Measurements from ENCODE around the gene DNPH1.

DNA sequence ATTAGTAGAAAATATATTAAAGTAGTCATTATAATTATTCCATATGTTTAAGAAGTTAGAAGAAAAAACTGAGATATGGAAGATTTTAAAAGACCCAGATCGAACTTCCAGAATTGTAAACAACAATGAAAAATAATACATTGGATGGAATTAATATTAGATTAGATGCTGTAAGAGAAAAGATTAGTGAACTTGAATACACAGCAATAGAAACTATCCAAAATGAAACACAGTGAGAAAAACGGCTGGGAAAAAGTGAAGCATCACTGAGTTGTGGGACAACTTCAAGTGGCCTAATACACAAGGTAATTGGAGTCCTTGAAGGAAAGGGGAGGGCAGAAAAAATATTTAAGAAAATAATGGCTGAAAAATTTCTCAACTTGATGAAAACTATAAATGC is 9.8 kb upstream of the DNPH1 start:
- TF ChIP-seq, protein P1, sequence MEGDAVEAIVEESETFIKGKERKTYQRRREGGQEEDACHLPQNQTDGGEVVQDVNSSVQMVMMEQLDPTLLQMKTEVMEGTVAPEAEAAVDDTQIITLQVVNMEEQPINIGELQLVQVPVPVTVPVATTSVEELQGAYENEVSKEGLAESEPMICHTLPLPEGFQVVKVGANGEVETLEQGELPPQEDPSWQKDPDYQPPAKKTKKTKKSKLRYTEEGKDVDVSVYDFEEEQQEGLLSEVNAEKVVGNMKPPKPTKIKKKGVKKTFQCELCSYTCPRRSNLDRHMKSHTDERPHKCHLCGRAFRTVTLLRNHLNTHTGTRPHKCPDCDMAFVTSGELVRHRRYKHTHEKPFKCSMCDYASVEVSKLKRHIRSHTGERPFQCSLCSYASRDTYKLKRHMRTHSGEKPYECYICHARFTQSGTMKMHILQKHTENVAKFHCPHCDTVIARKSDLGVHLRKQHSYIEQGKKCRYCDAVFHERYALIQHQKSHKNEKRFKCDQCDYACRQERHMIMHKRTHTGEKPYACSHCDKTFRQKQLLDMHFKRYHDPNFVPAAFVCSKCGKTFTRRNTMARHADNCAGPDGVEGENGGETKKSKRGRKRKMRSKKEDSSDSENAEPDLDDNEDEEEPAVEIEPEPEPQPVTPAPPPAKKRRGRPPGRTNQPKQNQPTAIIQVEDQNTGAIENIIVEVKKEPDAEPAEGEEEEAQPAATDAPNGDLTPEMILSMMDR (IDR thresholded peaks at IDR 0.05): no peak
- no peak for TF ChIP-seq POLR2A (IDR thresholded peaks at IDR 0.05)

All from uterus (tissue), 2 donors.